PC-3 (cell line): ENCODE measurements around the gene ARFGAP3.

Source experiments
- EZH2 ChIP-seq: fragments of 300-600 bp; sonication (generic); IDR thresholded peaks from one replicate; pipeline ENCODE4 v1.6.1; 2017; ENCODE audit warnings: antibody characterized with exemption, mild to moderate bottlenecking, low read length; ENCODE audit not compliant: unreplicated experiment
- EZH2phosphoT487 ChIP-seq: fragments of 300-600 bp; sonication (generic); IDR thresholded peaks from 2 replicates; pipeline ENCODE4 v1.6.1; 2018; ENCODE audit warnings: mild to moderate bottlenecking, antibody characterized with exemption, low read length, borderline replicate concordance
- TF ChIP-seq, protein P1 (sequence below): fragments of 300-600 bp; sonication (generic); conservative IDR thresholded peaks from 2 replicates; pipeline ENCODE4 v1.5.1; 2017; ENCODE audit warnings: antibody characterized with exemption, low read depth, mild to moderate bottlenecking, low read length

- TF ChIP-seq, protein P1, sequence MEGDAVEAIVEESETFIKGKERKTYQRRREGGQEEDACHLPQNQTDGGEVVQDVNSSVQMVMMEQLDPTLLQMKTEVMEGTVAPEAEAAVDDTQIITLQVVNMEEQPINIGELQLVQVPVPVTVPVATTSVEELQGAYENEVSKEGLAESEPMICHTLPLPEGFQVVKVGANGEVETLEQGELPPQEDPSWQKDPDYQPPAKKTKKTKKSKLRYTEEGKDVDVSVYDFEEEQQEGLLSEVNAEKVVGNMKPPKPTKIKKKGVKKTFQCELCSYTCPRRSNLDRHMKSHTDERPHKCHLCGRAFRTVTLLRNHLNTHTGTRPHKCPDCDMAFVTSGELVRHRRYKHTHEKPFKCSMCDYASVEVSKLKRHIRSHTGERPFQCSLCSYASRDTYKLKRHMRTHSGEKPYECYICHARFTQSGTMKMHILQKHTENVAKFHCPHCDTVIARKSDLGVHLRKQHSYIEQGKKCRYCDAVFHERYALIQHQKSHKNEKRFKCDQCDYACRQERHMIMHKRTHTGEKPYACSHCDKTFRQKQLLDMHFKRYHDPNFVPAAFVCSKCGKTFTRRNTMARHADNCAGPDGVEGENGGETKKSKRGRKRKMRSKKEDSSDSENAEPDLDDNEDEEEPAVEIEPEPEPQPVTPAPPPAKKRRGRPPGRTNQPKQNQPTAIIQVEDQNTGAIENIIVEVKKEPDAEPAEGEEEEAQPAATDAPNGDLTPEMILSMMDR, result no peak
- no peak for TF ChIP-seq EZH2
- no peak for TF ChIP-seq EZH2phosphoT487
Observed at GRCh38 chr22:42887120-42887519, 30.0 kb upstream of the ARFGAP3 start.
